Calu3 (cell line): ENCODE results near the gene ABCA12. TPM values are rescaled to one million over a fixed set of nuclear protein-coding genes. Genes with fewer than 3 reads are reported as not detected.

Experiments
- BruUV-seq: library from RNA; stranded (reverse); fragments of 400-500 nt; replicated peaks from 2 replicates; lab custom pipeline; 2021; lab: Mats Ljungman, UMichigan
- CTCF ChIA-PET: fragments of 300-600 bp; sonication (Branson Sonifier 250); formaldehyde crosslinking; loops from one replicate; lab custom pipeline; 2022; ENCODE audit warnings: antibody characterized with exemption; lab: Charles Lee
- DNase-seq: peaks from one replicate; pipeline ENCODE4 v3.0.0; 2022
- H3K27ac Mint-ChIP-seq: one replicate; pipeline ENCODE4 v1.8.0; 2022; ENCODE audit warnings: mixed read lengths; ENCODE audit not compliant: unreplicated experiment
- H3K27me3 Mint-ChIP-seq: one replicate; pipeline ENCODE4 v1.8.0; 2022; ENCODE audit warnings: mixed read lengths; ENCODE audit not compliant: unreplicated experiment
- H3K36me3 Mint-ChIP-seq: one replicate; pipeline ENCODE4 v1.8.0; 2022; ENCODE audit warnings: mild to moderate bottlenecking, moderate library complexity, mixed read lengths; ENCODE audit not compliant: insufficient read depth, unreplicated experiment
- H3K4me1 Mint-ChIP-seq: one replicate; pipeline ENCODE4 v1.8.0; 2022; ENCODE audit warnings: mild to moderate bottlenecking, low read depth, mixed read lengths; ENCODE audit not compliant: unreplicated experiment
- H3K4me3 Mint-ChIP-seq: one replicate; pipeline ENCODE4 v1.8.0; 2022; ENCODE audit warnings: mild to moderate bottlenecking, low read depth, moderate library complexity, mixed read lengths; ENCODE audit not compliant: unreplicated experiment
- H3K9me3 Mint-ChIP-seq: one replicate; pipeline ENCODE4 v1.8.0; 2022; ENCODE audit warnings: low read depth, mixed read lengths; ENCODE audit not compliant: unreplicated experiment
- intact Hi-C: fragments of 100-400 bp; cut with micrococcal nuclease; formaldehyde crosslinking; loops from one replicate; pipeline ENCODE4 v1.10.0; 2022; ENCODE audit not compliant: unreplicated experiment
- total RNA-seq: library from RNA; stranded (reverse); gene quantifications from 2 replicates; pipeline ENCODE4 v1.2.3, GENCODE V29; 2022
- TF ChIP-seq, protein P1 (sequence below): fragments of 200-600 bp; IDR thresholded peaks from one replicate; pipeline ENCODE4 v1.8.0; 2022; ENCODE audit warnings: antibody characterized with exemption; ENCODE audit not compliant: unreplicated experiment

ABCA12 gene
- total RNA-seq, 1 experiment from 2014 or later: 4.8 TPM

- Mint-ChIP-seq H3K27ac (no peak overlapping the region), H3K9me3 (no peaks in the 10 kb centered on the region), H3K36me3 (no peaks in the 10 kb centered on the region), H3K27me3 (no peaks in the 10 kb centered on the region), H3K4me1 (no peaks in the 10 kb centered on the region), H3K4me3 (no peak overlapping the region)
- CTCF ChIA-PET: interaction anchor here (0.7 kb wide), 1 partner anchor 19 kb away, joined by 3 read pairs; no protein-coding TSS in a partner anchor
- TF ChIP-seq, protein P1, sequence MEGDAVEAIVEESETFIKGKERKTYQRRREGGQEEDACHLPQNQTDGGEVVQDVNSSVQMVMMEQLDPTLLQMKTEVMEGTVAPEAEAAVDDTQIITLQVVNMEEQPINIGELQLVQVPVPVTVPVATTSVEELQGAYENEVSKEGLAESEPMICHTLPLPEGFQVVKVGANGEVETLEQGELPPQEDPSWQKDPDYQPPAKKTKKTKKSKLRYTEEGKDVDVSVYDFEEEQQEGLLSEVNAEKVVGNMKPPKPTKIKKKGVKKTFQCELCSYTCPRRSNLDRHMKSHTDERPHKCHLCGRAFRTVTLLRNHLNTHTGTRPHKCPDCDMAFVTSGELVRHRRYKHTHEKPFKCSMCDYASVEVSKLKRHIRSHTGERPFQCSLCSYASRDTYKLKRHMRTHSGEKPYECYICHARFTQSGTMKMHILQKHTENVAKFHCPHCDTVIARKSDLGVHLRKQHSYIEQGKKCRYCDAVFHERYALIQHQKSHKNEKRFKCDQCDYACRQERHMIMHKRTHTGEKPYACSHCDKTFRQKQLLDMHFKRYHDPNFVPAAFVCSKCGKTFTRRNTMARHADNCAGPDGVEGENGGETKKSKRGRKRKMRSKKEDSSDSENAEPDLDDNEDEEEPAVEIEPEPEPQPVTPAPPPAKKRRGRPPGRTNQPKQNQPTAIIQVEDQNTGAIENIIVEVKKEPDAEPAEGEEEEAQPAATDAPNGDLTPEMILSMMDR: no peak
- BruUV-seq: no TSS peak
- no peak for DNase-seq
- intact Hi-C loops: no loop called here
These were observed 152.8 kb downstream of the ABCA12 start for GRCh38 chr2:214985619-214986018.

DNA sequence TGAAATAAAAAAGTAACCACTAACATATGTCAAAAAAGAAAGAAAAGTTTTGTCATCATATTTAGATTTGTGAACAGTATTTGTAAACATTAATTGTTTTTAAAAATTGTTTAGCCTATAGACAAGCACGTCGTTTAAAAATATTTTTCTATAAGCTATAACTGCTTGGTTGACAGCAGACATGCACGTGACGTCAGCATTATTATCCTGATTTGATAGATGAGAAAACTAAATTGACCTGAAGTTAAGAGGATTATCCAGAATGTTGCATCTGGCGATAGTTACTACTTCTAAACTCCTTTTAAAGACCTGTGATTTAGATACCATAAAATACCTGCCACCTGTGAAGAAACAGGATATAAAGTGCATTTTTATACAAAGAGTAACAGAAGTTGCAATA lies 172.0 kb downstream of the ABCA12 start:
- H3K36me3 Mint-ChIP-seq: no peaks in the 10 kb centered on the region
- CTCF ChIA-PET: interaction anchor here (0.6 kb wide), 1 partner anchor 19 kb away, joined by 3 read pairs; no protein-coding TSS in a partner anchor
- H3K27me3 Mint-ChIP-seq: no peaks in the 10 kb centered on the region
- no peak overlapping the region for H3K4me3 Mint-ChIP-seq
- intact Hi-C loops: no loop called here
- no peak overlapping the region for H3K27ac Mint-ChIP-seq
- H3K4me1 Mint-ChIP-seq: no peaks in the 10 kb centered on the region
- no TSS peak for BruUV-seq
- DNase-seq: no peak
- TF ChIP-seq, protein P1: no peak
- H3K9me3 Mint-ChIP-seq: peaks cover 10% of the 10 kb centered on the region

GRCh38 chr2:214960677-214961076 lies 177.7 kb downstream of the ABCA12 start:
- TF ChIP-seq, protein P1: peak; percentile 37
- Mint-ChIP-seq H3K27me3 (no peaks in the 10 kb centered on the region), H3K27ac (no peak overlapping the region), H3K4me3 (no peak overlapping the region), H3K9me3 (peaks cover 10% of the 10 kb centered on the region), H3K36me3 (no peaks in the 10 kb centered on the region), H3K4me1 (no peaks in the 10 kb centered on the region)
- no TSS peak for BruUV-seq
- CTCF ChIA-PET: interaction anchor here (0.6 to 1.4 kb wide), 3 partner anchors 37 to 971 kb away, joined by 3 to 6 read pairs (median 4); no protein-coding TSS in a partner anchor
- no peak for DNase-seq
- intact Hi-C loops: loop anchor here (2.0 to 5.0 kb wide), 3 partner anchors 177 to 972 kb away; partner anchors contain the start of gene ABCA12

DNA sequence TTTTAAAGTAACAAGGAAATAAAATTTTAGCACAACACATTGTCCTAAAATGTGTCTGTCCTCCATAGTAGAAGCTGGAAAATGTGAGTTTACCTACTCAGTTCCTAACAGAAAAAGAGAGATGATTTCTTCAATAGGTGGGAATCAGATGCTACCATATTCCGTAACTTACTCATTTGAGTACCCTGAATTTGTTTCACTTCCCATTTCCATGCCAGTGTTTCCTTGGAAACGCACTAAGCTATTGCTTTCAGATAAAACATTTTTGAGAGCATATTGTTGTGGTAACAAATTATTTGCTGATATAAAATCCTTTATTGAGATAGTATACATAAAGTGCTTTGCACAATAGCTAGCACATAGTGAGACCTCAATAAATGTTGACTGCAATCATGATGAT lies 191.5 kb downstream of the ABCA12 start:
- no peaks in the 10 kb centered on the region for H3K9me3 Mint-ChIP-seq
- no peak overlapping the region for H3K27ac Mint-ChIP-seq
- no peaks in the 10 kb centered on the region for H3K27me3 Mint-ChIP-seq
- DNase-seq: no peak
- TF ChIP-seq, protein P1: no peak
- no TSS peak for BruUV-seq
- intact Hi-C loops: no loop called here
- H3K4me1 Mint-ChIP-seq: no peaks in the 10 kb centered on the region
- no peaks in the 10 kb centered on the region for H3K36me3 Mint-ChIP-seq
- CTCF ChIA-PET: interaction anchor here (0.7 kb wide), 2 partner anchors 1334 to 1784 kb away, joined by 3 to 5 read pairs; no protein-coding TSS in a partner anchor
- no peak overlapping the region for H3K4me3 Mint-ChIP-seq
